ENCODE data around the gene FBXL19. TPM values are rescaled to one million over a fixed set of nuclear protein-coding genes. Genes with fewer than 3 reads are reported as not detected.

Gene FBXL19
- total and polyA plus RNA-seq, 2 of the 13 experiments (the other 11 are each of a cell fraction or from before 2014, with no cell fraction given) = 6.0 to 13.7 TPM

- TF ChIP-seq GPBP1L1 (CRISPR knock-in tag; IDR thresholded peaks at IDR 0.05) (no peak), ZBTB7B (CRISPR knock-in tag; IDR thresholded peaks at IDR 0.05) (no peak), SALL1 (CRISPR knock-in tag; IDR thresholded peaks at IDR 0.05) (peak; percentile 54; the same call in 1 of the 2 replicates), ZFX (CRISPR knock-in tag; IDR thresholded peaks at IDR 0.05; ENCODE audit: low read depth) (peak; percentile 56), WIZ (CRISPR knock-in tag; IDR thresholded peaks at IDR 0.05) (no peak), EP300 (IDR thresholded peaks at IDR 0.05; ENCODE audit: low read depth in 2 of 2, low read length in 2 of 2) (no peak), EP300 (CRISPR knock-in tag; IDR thresholded peaks at IDR 0.05; ENCODE audit: borderline replicate concordance) (no peak), ZC3H4 (CRISPR knock-in tag; IDR thresholded peaks at IDR 0.05; ENCODE audit: borderline replicate concordance) (0 out of 2 replicates have a peak, but pooled peaks have one; percentile 32), POLR2AphosphoS5 (IDR thresholded peaks at IDR 0.05; ENCODE audit: low read depth, low read length) (peak; percentile 55), MTA1 (CRISPR knock-in tag; IDR thresholded peaks at IDR 0.05; ENCODE audit: borderline replicate concordance) (no peak), JUNB (CRISPR knock-in tag; IDR thresholded peaks at IDR 0.05; ENCODE audit: borderline replicate concordance) (no peak), FOXP4 (CRISPR knock-in tag; IDR thresholded peaks at IDR 0.05) (peak; percentile 34; the same call in 1 of the 2 replicates), ZBTB3 (CRISPR knock-in tag; IDR thresholded peaks at IDR 0.05; ENCODE audit: borderline replicate concordance, low read depth) (no peak), ZNF768 (CRISPR knock-in tag; IDR thresholded peaks at IDR 0.05) (0 out of 2 replicates have a peak, but pooled peaks have one; percentile 36)
- TF ChIP-seq, protein P1, sequence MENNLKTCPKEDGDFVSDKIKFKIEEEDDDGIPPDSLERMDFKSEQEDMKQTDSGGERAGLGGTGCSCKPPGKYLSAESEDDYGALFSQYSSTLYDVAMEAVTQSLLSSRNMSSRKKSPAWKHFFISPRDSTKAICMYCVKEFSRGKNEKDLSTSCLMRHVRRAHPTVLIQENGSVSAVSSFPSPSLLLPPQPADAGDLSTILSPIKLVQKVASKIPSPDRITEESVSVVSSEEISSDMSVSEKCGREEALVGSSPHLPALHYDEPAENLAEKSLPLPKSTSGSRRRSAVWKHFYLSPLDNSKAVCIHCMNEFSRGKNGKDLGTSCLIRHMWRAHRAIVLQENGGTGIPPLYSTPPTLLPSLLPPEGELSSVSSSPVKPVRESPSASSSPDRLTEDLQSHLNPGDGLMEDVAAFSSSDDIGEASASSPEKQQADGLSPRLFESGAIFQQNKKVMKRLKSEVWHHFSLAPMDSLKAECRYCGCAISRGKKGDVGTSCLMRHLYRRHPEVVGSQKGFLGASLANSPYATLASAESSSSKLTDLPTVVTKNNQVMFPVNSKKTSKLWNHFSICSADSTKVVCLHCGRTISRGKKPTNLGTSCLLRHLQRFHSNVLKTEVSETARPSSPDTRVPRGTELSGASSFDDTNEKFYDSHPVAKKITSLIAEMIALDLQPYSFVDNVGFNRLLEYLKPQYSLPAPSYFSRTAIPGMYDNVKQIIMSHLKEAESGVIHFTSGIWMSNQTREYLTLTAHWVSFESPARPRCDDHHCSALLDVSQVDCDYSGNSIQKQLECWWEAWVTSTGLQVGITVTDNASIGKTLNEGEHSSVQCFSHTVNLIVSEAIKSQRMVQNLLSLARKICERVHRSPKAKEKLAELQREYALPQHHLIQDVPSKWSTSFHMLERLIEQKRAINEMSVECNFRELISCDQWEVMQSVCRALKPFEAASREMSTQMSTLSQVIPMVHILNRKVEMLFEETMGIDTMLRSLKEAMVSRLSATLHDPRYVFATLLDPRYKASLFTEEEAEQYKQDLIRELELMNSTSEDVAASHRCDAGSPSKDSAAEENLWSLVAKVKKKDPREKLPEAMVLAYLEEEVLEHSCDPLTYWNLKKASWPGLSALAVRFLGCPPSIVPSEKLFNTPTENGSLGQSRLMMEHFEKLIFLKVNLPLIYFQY (CRISPR knock-in tag; IDR thresholded peaks at IDR 0.05; ENCODE audit: borderline replicate concordance) = no peak
- TF ChIP-seq, protein P2, sequence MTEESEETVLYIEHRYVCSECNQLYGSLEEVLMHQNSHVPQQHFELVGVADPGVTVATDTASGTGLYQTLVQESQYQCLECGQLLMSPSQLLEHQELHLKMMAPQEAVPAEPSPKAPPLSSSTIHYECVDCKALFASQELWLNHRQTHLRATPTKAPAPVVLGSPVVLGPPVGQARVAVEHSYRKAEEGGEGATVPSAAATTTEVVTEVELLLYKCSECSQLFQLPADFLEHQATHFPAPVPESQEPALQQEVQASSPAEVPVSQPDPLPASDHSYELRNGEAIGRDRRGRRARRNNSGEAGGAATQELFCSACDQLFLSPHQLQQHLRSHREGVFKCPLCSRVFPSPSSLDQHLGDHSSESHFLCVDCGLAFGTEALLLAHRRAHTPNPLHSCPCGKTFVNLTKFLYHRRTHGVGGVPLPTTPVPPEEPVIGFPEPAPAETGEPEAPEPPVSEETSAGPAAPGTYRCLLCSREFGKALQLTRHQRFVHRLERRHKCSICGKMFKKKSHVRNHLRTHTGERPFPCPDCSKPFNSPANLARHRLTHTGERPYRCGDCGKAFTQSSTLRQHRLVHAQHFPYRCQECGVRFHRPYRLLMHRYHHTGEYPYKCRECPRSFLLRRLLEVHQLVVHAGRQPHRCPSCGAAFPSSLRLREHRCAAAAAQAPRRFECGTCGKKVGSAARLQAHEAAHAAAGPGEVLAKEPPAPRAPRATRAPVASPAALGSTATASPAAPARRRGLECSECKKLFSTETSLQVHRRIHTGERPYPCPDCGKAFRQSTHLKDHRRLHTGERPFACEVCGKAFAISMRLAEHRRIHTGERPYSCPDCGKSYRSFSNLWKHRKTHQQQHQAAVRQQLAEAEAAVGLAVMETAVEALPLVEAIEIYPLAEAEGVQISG (CRISPR knock-in tag; IDR thresholded peaks at IDR 0.05) = peak; percentile 86
- TF ChIP-seq, protein P3, sequence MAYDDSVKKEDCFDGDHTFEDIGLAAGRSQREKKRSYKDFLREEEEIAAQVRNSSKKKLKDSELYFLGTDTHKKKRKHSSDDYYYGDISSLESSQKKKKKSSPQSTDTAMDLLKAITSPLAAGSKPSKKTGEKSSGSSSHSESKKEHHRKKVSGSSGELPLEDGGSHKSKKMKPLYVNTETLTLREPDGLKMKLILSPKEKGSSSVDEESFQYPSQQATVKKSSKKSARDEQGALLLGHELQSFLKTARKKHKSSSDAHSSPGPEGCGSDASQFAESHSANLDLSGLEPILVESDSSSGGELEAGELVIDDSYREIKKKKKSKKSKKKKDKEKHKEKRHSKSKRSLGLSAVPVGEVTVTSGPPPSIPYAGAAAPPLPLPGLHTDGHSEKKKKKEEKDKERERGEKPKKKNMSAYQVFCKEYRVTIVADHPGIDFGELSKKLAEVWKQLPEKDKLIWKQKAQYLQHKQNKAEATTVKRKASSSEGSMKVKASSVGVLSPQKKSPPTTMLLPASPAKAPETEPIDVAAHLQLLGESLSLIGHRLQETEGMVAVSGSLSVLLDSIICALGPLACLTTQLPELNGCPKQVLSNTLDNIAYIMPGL (CRISPR knock-in tag; IDR thresholded peaks at IDR 0.05; ENCODE audit: borderline replicate concordance in 1 of 2, low read depth in 1 of 2) = peak in 1 of 2 experiments; percentile 54; a peak in 2 of 4 replicates
Measured at GRCh38 chr16:30876867-30877266, 46.5 kb upstream of the FBXL19 start (continued).

Data from HepG2 (cell line).